ENCODE results near the gene RPL7L1. TPM values are rescaled to one million over a fixed set of nuclear protein-coding genes. Genes with fewer than 3 reads are reported as not detected.

RPL7L1 gene
- total RNA-seq, 3 donors from 2014 or later (not counting 1 experiment from before 2014, with no cell fraction given), result 66.9 to 67.2 (median 66.9) TPM

DNA sequence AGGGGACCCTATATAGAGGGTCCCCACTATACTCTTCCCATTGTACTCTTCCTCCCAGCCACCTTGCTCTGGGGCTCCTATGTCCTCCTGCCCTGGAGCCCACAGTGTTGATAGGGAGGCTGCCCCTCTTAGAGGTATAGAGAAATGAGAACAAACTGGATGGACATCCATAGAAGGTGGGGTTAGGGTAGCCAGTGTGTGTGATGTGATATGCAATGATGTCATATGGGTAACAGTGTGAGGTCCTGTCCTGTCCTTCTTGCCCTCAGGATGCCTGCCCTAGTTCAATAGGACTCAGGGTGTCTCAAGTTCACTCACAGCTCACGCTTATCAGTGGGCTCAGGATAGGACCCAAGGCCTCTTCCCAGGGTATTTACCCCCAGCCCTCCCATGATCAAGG lies 36.9 kb downstream of the RPL7L1 start:
- Mint-ChIP-seq H3K4me1 (no peaks in the 10 kb centered on the region), H3K27ac (no peak overlapping the region), H3K4me3 (no peak overlapping the region), H3K9me3 (no peaks in the 10 kb centered on the region), H3K27me3 (ENCODE audit: low read depth in 2 of 2) (peaks cover 0 to 4% of the 10 kb centered on the region in 2 donors), H3K36me3 (no peaks in the 10 kb centered on the region)
- Histone ChIP-seq H3K27ac (ENCODE audit: low read length) (no peak overlapping the region), H3K27me3 (ENCODE audit: control insufficient read depth, insufficient read depth, low read length) (no peaks in the 10 kb centered on the region), H3K36me3 (ENCODE audit: control insufficient read depth, insufficient read depth, low read length) (no peaks in the 10 kb centered on the region), H3K4me3 (ENCODE audit: low read length) (no peak overlapping the region), H3K4me1 (ENCODE audit: control insufficient read depth, insufficient read depth, low read length) (no peaks in the 10 kb centered on the region), H3K9me3 (ENCODE audit: control insufficient read depth, insufficient read depth, low read length) (no peaks in the 10 kb centered on the region)
- DNase-seq, result no peak
- 73% methylated on average over 1 of the region's 1 CpG for WGBS (ENCODE audit: insufficient coverage)
- intact Hi-C loops (cut with micrococcal nuclease), result no loop called here
- no peak for ATAC-seq
- TF ChIP-seq, protein P1, sequence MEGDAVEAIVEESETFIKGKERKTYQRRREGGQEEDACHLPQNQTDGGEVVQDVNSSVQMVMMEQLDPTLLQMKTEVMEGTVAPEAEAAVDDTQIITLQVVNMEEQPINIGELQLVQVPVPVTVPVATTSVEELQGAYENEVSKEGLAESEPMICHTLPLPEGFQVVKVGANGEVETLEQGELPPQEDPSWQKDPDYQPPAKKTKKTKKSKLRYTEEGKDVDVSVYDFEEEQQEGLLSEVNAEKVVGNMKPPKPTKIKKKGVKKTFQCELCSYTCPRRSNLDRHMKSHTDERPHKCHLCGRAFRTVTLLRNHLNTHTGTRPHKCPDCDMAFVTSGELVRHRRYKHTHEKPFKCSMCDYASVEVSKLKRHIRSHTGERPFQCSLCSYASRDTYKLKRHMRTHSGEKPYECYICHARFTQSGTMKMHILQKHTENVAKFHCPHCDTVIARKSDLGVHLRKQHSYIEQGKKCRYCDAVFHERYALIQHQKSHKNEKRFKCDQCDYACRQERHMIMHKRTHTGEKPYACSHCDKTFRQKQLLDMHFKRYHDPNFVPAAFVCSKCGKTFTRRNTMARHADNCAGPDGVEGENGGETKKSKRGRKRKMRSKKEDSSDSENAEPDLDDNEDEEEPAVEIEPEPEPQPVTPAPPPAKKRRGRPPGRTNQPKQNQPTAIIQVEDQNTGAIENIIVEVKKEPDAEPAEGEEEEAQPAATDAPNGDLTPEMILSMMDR (IDR thresholded peaks at IDR 0.05), result no peak

GRCh38 chr6:42921801-42922200 lies 42.4 kb downstream of the RPL7L1 start:
- no peaks in the 10 kb centered on the region for H3K4me1 Mint-ChIP-seq
- intact Hi-C loops (cut with micrococcal nuclease), result no loop called here
- Histone ChIP-seq H3K9me3 (ENCODE audit: control insufficient read depth, insufficient read depth, low read length) (no peaks in the 10 kb centered on the region), H3K4me3 (ENCODE audit: low read length) (no peak overlapping the region), H3K4me1 (ENCODE audit: control insufficient read depth, insufficient read depth, low read length) (no peaks in the 10 kb centered on the region), H3K27ac (ENCODE audit: low read length) (no peak overlapping the region), H3K27me3 (ENCODE audit: control insufficient read depth, insufficient read depth, low read length) (no peaks in the 10 kb centered on the region), H3K36me3 (ENCODE audit: control insufficient read depth, insufficient read depth, low read length) (no peaks in the 10 kb centered on the region)
- H3K36me3 Mint-ChIP-seq, result no peaks in the 10 kb centered on the region
- H3K4me3 Mint-ChIP-seq, result no peak overlapping the region
- TF ChIP-seq, protein P1 (IDR thresholded peaks at IDR 0.05), result no peak
- no peak overlapping the region for H3K27ac Mint-ChIP-seq
- no peak for DNase-seq
- H3K27me3 Mint-ChIP-seq (ENCODE audit: low read depth in 2 of 2), result no peaks in the 10 kb centered on the region
- ATAC-seq, result no peak
- 85% methylated on average over 6 of the region's 6 CpGs for WGBS (ENCODE audit: insufficient coverage)
- H3K9me3 Mint-ChIP-seq, result no peaks in the 10 kb centered on the region

DNA sequence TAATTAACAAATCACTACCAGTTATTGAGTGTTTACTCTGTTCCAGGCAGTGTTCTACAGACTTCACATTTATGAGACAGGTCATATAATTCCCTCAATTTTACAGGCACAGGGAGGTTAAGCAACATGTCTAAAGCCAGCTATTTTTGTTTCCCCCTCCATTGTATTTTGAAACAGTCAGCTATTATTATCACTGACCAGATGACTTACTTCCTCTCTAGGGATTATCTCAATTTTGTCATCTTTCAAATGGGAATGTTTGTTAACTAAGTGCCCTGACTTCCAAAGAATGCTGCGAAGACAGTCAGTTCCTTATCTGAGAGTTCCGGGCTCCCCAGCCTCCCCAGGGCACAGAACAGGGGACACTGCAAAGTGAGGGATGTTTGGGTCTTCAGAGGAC lies 44.2 kb downstream of the RPL7L1 start:
- TF ChIP-seq, protein P1 (IDR thresholded peaks at IDR 0.05), result no peak
- no peak for ATAC-seq
- Mint-ChIP-seq H3K4me3 (no peak overlapping the region), H3K9me3 (no peaks in the 10 kb centered on the region), H3K4me1 (peaks cover 5 to 6% of the 10 kb centered on the region in 2 donors), H3K27ac (no peak overlapping the region), H3K36me3 (no peaks in the 10 kb centered on the region), H3K27me3 (ENCODE audit: low read depth in 2 of 2) (no peaks in the 10 kb centered on the region)
- Histone ChIP-seq H3K27me3 (ENCODE audit: control insufficient read depth, insufficient read depth, low read length) (no peaks in the 10 kb centered on the region), H3K36me3 (ENCODE audit: control insufficient read depth, insufficient read depth, low read length) (no peaks in the 10 kb centered on the region), H3K4me3 (ENCODE audit: low read length) (no peak overlapping the region), H3K27ac (ENCODE audit: low read length) (no peak overlapping the region), H3K4me1 (ENCODE audit: control insufficient read depth, insufficient read depth, low read length) (peaks cover 8% of the 10 kb centered on the region), H3K9me3 (ENCODE audit: control insufficient read depth, insufficient read depth, low read length) (no peaks in the 10 kb centered on the region)
- intact Hi-C loops (cut with micrococcal nuclease), result no loop called here
- no peak for DNase-seq
- 86% methylated on average over 2 of the region's 2 CpGs for WGBS (ENCODE audit: insufficient coverage)

- no peak overlapping the region for H3K4me3 Mint-ChIP-seq
- TF ChIP-seq, protein P1 (IDR thresholded peaks at IDR 0.05), result no peak
- ATAC-seq (no peak), DNase-seq (no peak)
- H3K27me3 Mint-ChIP-seq (ENCODE audit: low read depth in 2 of 2), result no peaks in the 10 kb centered on the region
- no peak overlapping the region for H3K27ac ChIP-seq (ENCODE audit: low read length)
- H3K27ac Mint-ChIP-seq, result no peak overlapping the region
- intact Hi-C loops (cut with micrococcal nuclease), result no loop called here
- H3K9me3 Mint-ChIP-seq, result no peaks in the 10 kb centered on the region
- 94% methylated on average over 23 of the region's 23 CpGs for WGBS (ENCODE audit: insufficient coverage)
- peaks cover 14% of the 10 kb centered on the region for H3K4me1 ChIP-seq (ENCODE audit: control insufficient read depth, insufficient read depth, low read length)
- H3K27me3 ChIP-seq (ENCODE audit: control insufficient read depth, insufficient read depth, low read length), result no peaks in the 10 kb centered on the region
- no peaks in the 10 kb centered on the region for H3K9me3 ChIP-seq (ENCODE audit: control insufficient read depth, insufficient read depth, low read length)
- no peaks in the 10 kb centered on the region for H3K36me3 ChIP-seq (ENCODE audit: control insufficient read depth, insufficient read depth, low read length)
- no peak overlapping the region for H3K4me3 ChIP-seq (ENCODE audit: low read length)
- no peaks in the 10 kb centered on the region for H3K36me3 Mint-ChIP-seq
- peaks cover 20 to 22% of the 10 kb centered on the region in 2 donors for H3K4me1 Mint-ChIP-seq
Measured at GRCh38 chr6:42925248-42925857, 45.9 kb downstream of the RPL7L1 start.

All from natural killer cell (primary cell).